Mesothelial cell of epicardium (in vitro differentiated cells): ENCODE measurements around the gene ZIC1. TPM values are rescaled to one million over a fixed set of nuclear protein-coding genes. Genes with fewer than 3 reads are reported as not detected.

Experiments used
- DNase-seq, 2 experiments: peaks; one replicate each; pipeline ENCODE4 v3.0.0; 2021; ENCODE audit warnings: low spot score in 2 of 2; ENCODE audit not compliant: unreplicated experiment in 2 of 2
- H3K27ac Mint-ChIP-seq: 2 replicates; pipeline ENCODE4 v1.8.0; 2021; ENCODE audit warnings: mixed read lengths
- H3K27me3 Mint-ChIP-seq: 2 replicates; pipeline ENCODE4 v1.8.0; 2021; ENCODE audit warnings: low read depth, mixed read lengths
- H3K36me3 Mint-ChIP-seq: 2 replicates; pipeline ENCODE4 v1.8.0; 2021; ENCODE audit warnings: mixed read lengths
- H3K4me1 Mint-ChIP-seq: 2 replicates; pipeline ENCODE4 v1.8.0; 2021; ENCODE audit warnings: mixed read lengths
- H3K4me3 Mint-ChIP-seq: 2 replicates; pipeline ENCODE4 v1.8.0; 2021; ENCODE audit warnings: mild to moderate bottlenecking, moderate library complexity, mixed read lengths
- H3K9me3 Mint-ChIP-seq: 2 replicates; pipeline ENCODE4 v1.8.0; 2021; ENCODE audit warnings: mixed read lengths
- total RNA-seq: library from RNA; stranded (reverse); gene quantifications from 3 replicates; pipeline ENCODE4 v1.2.1, GENCODE V29; 2021
- TF ChIP-seq, protein P1 (sequence below): fragments of 200-600 bp; sonication (generic); IDR thresholded peaks from one replicate; pipeline ENCODE4 v1.5.0; 2021; ENCODE audit warnings: antibody characterized with exemption; ENCODE audit not compliant: unreplicated experiment

Gene ZIC1
- total RNA-seq, 1 donor from 2014 or later: 0.22 TPM

DNA sequence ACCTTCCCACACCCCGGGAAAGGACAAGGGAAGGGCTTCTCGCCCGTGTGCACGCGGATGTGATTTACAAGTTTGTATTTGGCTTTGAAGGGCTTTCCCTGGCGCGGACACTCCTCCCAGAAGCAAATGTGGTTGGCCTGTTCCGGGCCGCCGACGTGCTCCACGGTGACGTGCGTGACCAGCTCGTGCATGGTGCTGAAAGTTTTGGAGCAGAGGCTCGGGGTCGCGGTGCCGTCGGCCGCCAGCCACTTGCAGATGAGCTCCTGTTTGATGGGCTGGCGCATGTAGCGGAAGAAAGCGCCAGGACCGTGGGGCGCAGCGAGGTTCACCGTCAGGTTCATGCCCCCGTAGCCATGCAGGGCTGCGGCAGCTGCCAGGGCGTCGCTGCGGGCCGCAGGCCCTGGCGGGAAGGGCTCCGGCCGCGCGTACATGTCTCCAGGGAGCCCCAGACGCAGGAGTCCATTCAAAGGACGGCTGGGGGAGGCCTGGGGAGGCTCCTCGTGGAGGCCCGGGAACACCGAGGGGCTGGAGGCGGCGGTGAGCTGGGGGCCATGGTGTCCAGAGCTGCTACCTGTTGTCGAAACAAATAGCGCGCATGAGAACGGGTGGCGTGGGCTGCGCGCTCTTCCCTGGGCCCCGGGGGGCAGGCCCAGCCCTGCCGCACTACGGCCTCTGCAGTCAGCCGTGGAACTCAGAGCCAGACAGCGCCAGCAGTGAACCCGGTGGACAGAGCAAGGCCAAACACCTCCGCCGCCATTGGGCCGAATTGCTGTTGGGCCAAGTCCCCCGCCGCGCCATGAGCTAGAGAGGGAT, 13.1 kb upstream of the ZIC1 start:
- H3K4me1 Mint-ChIP-seq: peaks cover 29% of the 10 kb centered on the region
- no peaks in the 10 kb centered on the region for H3K9me3 Mint-ChIP-seq
- H3K27ac Mint-ChIP-seq: no peak overlapping the region
- TF ChIP-seq, protein P1, sequence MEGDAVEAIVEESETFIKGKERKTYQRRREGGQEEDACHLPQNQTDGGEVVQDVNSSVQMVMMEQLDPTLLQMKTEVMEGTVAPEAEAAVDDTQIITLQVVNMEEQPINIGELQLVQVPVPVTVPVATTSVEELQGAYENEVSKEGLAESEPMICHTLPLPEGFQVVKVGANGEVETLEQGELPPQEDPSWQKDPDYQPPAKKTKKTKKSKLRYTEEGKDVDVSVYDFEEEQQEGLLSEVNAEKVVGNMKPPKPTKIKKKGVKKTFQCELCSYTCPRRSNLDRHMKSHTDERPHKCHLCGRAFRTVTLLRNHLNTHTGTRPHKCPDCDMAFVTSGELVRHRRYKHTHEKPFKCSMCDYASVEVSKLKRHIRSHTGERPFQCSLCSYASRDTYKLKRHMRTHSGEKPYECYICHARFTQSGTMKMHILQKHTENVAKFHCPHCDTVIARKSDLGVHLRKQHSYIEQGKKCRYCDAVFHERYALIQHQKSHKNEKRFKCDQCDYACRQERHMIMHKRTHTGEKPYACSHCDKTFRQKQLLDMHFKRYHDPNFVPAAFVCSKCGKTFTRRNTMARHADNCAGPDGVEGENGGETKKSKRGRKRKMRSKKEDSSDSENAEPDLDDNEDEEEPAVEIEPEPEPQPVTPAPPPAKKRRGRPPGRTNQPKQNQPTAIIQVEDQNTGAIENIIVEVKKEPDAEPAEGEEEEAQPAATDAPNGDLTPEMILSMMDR: no peak
- peaks cover 100% of the 10 kb centered on the region for H3K27me3 Mint-ChIP-seq
- no peak for DNase-seq
- H3K36me3 Mint-ChIP-seq: no peaks in the 10 kb centered on the region
- no peak overlapping the region for H3K4me3 Mint-ChIP-seq

DNA sequence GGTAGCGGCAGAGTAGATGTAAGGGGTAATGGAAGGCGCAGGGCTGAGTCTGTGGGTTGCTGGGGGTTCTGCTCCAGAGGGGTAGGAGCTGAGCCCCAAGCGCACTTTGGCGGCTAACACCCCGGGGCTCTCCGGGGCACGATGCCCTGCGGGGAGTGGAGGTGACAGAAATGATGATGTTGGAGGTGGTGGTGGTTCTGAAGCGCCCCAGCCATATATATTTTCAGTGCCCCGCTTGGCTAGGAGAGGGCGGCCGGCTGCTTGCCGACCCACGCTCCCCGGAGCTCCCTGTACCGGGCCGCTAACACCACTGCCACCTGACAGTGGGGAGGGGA, 12.5 kb upstream of the ZIC1 start:
- no peak overlapping the region for H3K4me3 Mint-ChIP-seq
- H3K4me1 Mint-ChIP-seq: peaks cover 26% of the 10 kb centered on the region
- no peaks in the 10 kb centered on the region for H3K36me3 Mint-ChIP-seq
- H3K27ac Mint-ChIP-seq: no peak overlapping the region
- DNase-seq: no peak
- H3K9me3 Mint-ChIP-seq: no peaks in the 10 kb centered on the region
- TF ChIP-seq, protein P1: no peak
- H3K27me3 Mint-ChIP-seq: peaks cover 100% of the 10 kb centered on the region

DNA sequence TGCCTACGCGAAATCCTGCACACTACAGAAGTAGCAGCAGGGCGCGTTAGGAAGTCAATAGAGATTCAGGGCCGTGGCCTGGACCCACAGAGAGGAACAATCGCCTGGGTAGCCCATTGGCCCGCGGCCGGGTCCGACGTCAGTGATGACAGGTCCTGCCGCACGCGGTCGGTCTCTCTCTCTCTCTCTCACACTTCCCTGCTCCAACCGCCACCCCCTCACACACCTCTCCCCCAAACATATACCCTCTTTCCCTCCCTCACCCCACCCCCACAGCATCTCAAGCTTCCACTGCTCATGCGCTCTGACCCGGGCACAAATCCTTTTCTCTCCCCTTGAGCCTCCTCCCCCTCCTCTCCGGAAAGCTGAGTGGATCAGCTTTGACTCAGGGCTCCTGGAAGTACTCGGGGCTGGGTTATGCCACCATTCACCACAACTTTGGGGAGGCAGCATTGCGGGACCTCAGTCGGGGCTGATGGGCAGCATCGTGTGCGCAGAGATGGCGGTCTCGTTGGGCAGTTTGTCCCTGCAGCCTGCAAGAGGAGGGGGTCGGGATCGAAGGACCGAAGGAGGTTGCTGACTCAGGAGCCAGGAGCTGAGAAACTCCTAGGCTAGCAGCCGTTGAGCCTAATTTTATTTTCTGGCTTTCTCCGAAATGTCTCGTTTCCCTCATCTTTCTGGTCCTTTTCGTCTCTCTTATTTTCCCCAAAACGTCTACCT, 11.8 kb upstream of the ZIC1 start:
- no peak overlapping the region for H3K27ac Mint-ChIP-seq
- no peak overlapping the region for H3K4me3 Mint-ChIP-seq
- no peak for DNase-seq
- H3K36me3 Mint-ChIP-seq: no peaks in the 10 kb centered on the region
- TF ChIP-seq, protein P1: no peak
- peaks cover 20% of the 10 kb centered on the region for H3K4me1 Mint-ChIP-seq
- H3K27me3 Mint-ChIP-seq: peaks cover 100% of the 10 kb centered on the region
- no peaks in the 10 kb centered on the region for H3K9me3 Mint-ChIP-seq

DNA sequence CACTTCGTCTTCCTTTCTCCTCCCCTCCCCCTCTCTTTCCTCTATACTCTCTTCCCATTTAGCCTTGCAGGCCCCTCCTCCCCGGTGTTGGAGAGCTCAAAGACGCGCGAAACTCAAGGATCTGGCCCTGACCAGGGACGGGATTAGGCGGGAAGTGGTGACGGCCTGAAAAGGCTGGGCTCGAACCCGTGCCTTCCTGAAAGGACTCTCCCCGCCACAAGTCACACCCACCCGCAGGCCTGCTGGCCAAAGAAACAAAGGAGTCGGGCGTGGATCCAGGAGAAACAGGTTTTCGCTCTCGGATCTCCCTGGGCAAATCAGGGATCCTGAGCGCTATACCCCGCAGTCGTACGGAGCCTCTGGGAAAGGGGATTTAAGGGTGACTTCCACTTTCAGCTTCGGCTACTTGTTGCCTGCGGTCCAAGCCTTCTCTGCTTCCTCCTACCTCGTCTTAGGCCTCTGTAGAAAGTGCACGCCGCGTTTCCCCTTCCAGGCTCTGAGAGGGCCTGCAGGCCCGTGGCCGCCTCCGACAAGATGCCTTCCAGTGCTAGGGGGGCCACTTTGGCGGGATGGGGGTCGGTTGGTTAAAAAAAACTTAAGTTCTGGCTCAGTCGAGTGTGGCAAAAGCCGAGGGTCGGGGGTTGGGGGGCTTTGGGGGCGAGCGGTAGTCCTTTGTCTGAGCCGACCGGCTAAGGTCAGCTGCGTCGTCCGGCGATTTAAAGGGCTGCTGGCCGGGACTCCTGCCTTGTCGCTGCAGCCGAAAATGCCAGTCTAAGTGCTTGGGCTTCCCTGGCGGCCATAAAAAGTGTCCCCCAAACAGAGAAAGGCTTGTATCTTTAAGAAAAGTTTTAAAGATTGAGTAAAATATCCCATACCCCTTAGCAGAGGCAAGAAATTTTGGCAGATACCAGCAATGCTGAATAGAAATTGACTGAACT, 11.0 kb upstream of the ZIC1 start:
- H3K27ac Mint-ChIP-seq: no peak overlapping the region
- H3K4me3 Mint-ChIP-seq: no peak overlapping the region
- H3K27me3 Mint-ChIP-seq: peaks cover 100% of the 10 kb centered on the region
- no peaks in the 10 kb centered on the region for H3K9me3 Mint-ChIP-seq
- H3K36me3 Mint-ChIP-seq: no peaks in the 10 kb centered on the region
- H3K4me1 Mint-ChIP-seq: peaks cover 13% of the 10 kb centered on the region
- no peak for DNase-seq
- TF ChIP-seq, protein P1: no peak

DNA sequence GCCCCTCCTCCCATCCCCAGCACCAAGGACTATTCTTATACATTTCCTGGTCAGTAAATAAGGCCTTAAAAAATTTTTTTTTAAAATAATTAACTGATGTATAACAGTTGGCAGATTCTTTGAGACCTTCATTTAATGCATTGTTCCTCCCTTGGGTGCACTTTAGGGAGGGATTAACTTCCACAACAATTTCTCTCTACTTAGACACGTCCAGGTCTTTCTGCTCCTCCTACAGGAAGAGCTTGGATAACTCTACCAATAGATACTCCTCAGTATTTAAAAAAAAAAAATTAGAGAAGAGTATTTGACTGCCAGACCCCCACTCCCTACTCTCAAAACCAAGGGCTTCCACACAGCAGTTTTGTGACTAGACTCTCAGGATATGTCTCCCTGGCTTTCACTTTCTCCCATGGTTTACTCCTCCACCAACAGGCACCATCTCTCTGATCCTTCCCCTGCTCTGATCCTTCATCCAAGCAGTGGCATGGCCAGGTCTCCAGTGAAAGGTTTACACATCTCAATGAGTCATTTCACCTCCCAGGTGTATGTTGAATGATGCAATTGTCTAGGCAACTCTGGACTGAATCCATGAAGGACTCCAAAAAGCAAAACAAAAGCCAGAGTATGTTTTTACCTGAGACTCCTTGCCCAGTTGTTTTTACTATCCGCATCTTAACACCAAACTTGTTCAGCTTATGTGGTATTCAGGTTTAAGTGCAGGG, 10.2 kb upstream of the ZIC1 start:
- Mint-ChIP-seq H3K27ac (no peak overlapping the region), H3K4me1 (peaks cover 11% of the 10 kb centered on the region), H3K4me3 (no peak overlapping the region), H3K9me3 (no peaks in the 10 kb centered on the region), H3K36me3 (no peaks in the 10 kb centered on the region), H3K27me3 (peaks cover 100% of the 10 kb centered on the region)
- no peak for DNase-seq
- TF ChIP-seq, protein P1: no peak
